ENCODE results near the gene PLXNC1. TPM values are rescaled to one million over a fixed set of nuclear protein-coding genes. Genes with fewer than 3 reads are reported as not detected.

Gene PLXNC1
- total RNA-seq, 1 donor from 2014 or later, result under 0.01 TPM

- Histone ChIP-seq H3K36me3 (ENCODE audit: control insufficient read depth, insufficient read depth, low read length) (no peaks in the 10 kb centered on the region), H3K27me3 (ENCODE audit: control insufficient read depth, insufficient read depth, low read length) (peaks cover 7% of the 10 kb centered on the region), H3K4me3 (ENCODE audit: low read depth, low read length) (no peak overlapping the region)
- FAIRE-seq (no peak), DNase-seq (ENCODE audit: low read depth) (no peak)
- TF ChIP-seq, protein P1, sequence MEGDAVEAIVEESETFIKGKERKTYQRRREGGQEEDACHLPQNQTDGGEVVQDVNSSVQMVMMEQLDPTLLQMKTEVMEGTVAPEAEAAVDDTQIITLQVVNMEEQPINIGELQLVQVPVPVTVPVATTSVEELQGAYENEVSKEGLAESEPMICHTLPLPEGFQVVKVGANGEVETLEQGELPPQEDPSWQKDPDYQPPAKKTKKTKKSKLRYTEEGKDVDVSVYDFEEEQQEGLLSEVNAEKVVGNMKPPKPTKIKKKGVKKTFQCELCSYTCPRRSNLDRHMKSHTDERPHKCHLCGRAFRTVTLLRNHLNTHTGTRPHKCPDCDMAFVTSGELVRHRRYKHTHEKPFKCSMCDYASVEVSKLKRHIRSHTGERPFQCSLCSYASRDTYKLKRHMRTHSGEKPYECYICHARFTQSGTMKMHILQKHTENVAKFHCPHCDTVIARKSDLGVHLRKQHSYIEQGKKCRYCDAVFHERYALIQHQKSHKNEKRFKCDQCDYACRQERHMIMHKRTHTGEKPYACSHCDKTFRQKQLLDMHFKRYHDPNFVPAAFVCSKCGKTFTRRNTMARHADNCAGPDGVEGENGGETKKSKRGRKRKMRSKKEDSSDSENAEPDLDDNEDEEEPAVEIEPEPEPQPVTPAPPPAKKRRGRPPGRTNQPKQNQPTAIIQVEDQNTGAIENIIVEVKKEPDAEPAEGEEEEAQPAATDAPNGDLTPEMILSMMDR (IDR thresholded peaks at IDR 0.05; ENCODE audit: insufficient read depth, low read length, severe bottlenecking), result no peak
Observed at GRCh38 chr12:94111302-94111701, 37.1 kb upstream of the PLXNC1 start.

- TF ChIP-seq, protein P1 (IDR thresholded peaks at IDR 0.05; ENCODE audit: insufficient read depth, low read length, severe bottlenecking), result no peak
- Histone ChIP-seq H3K4me3 (ENCODE audit: low read depth, low read length) (no peak overlapping the region), H3K36me3 (ENCODE audit: control insufficient read depth, insufficient read depth, low read length) (no peaks in the 10 kb centered on the region), H3K27me3 (ENCODE audit: control insufficient read depth, insufficient read depth, low read length) (peaks cover 6% of the 10 kb centered on the region)
- no peak for FAIRE-seq
- DNase-seq (ENCODE audit: low read depth), result no peak
Observed at GRCh38 chr12:94112121-94112520, 36.3 kb upstream of the PLXNC1 start.

DNA sequence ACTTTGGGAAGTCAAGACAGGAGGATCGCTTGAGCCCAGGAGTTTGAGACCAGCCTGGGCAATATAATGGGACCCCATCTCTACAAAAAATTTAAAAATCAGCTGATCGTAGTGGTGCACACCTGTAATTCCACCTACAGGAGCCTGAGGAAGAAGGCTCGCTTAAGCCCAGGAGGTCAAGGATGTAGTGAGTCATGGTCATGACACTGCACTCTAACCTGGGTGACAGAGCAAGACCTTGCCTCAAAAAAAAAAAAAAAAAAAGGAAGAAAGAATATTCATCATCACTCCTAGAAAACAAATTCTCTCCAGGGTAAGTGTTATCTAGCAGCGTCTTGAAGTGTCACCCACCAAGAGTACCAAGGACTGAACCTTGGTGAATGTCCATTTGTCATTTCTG lies 34.2 kb upstream of the PLXNC1 start:
- Histone ChIP-seq H3K27me3 (ENCODE audit: control insufficient read depth, insufficient read depth, low read length) (peaks cover 3% of the 10 kb centered on the region), H3K4me3 (ENCODE audit: low read depth, low read length) (no peak overlapping the region), H3K36me3 (ENCODE audit: control insufficient read depth, insufficient read depth, low read length) (no peaks in the 10 kb centered on the region)
- no peak for FAIRE-seq
- DNase-seq (ENCODE audit: low read depth), result no peak
- TF ChIP-seq, protein P1 (IDR thresholded peaks at IDR 0.05; ENCODE audit: insufficient read depth, low read length, severe bottlenecking), result no peak

DNA sequence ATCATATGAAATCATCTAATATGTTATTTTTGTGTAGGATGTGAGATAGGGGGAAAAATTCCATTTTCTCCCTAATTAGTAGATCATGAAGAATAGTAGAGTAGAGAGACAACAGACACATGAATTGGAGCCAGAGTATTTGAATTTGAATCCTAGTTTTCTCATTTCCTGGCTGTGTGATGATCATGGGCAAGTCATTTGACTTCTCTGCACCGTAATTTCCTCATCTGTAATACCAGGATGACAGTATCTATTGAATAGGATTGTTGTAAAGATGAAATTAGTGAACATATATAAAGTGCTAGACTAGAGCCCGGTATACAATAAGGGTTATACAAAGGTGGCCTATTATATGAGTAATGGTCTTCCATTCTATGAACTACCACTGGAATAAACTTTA lies 32.2 kb upstream of the PLXNC1 start:
- Histone ChIP-seq H3K36me3 (ENCODE audit: control insufficient read depth, insufficient read depth, low read length) (no peaks in the 10 kb centered on the region), H3K27me3 (ENCODE audit: control insufficient read depth, insufficient read depth, low read length) (peaks cover 3% of the 10 kb centered on the region), H3K4me3 (ENCODE audit: low read depth, low read length) (no peak overlapping the region)
- TF ChIP-seq, protein P1 (IDR thresholded peaks at IDR 0.05; ENCODE audit: insufficient read depth, low read length, severe bottlenecking), result no peak
- FAIRE-seq, result no peak
- no peak for DNase-seq (ENCODE audit: low read depth)

DNA sequence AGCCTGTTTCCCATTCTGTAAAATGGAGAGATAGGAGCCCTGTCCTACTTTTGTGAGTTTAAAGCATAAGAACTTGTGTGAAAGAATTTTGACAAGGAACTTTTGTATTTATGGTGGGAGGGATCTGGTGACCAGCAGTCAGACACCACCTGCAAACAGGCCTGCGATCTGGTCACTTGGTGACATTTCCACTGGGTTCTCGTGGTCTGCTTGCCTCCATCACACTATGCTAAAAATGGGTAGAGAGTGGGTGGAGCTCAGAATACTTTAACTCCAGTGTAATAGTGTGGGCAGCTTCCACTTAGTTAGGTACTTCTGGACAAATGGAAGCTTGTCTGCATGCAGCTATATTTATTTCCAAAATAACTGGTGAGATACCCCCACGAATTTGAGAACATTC lies 26.5 kb upstream of the PLXNC1 start:
- no peaks in the 10 kb centered on the region for H3K27me3 ChIP-seq (ENCODE audit: control insufficient read depth, insufficient read depth, low read length)
- no peaks in the 10 kb centered on the region for H3K36me3 ChIP-seq (ENCODE audit: control insufficient read depth, insufficient read depth, low read length)
- DNase-seq (ENCODE audit: low read depth) (no peak), FAIRE-seq (no peak)
- H3K4me3 ChIP-seq (ENCODE audit: low read depth, low read length), result no peak overlapping the region
- TF ChIP-seq, protein P1 (IDR thresholded peaks at IDR 0.05; ENCODE audit: insufficient read depth, low read length, severe bottlenecking), result no peak

- DNase-seq (ENCODE audit: low read depth) (no peak), FAIRE-seq (no peak)
- TF ChIP-seq, protein P1 (IDR thresholded peaks at IDR 0.05; ENCODE audit: insufficient read depth, low read length, severe bottlenecking), result no peak
- H3K36me3 ChIP-seq (ENCODE audit: control insufficient read depth, insufficient read depth, low read length), result no peaks in the 10 kb centered on the region
- no peak overlapping the region for H3K4me3 ChIP-seq (ENCODE audit: low read depth, low read length)
- H3K27me3 ChIP-seq (ENCODE audit: control insufficient read depth, insufficient read depth, low read length), result no peaks in the 10 kb centered on the region
Observed at GRCh38 chr12:94122591-94122990, 25.8 kb upstream of the PLXNC1 start.
